ENCODE results near the gene PLXNA4.

- TF ChIP-seq BHLHE40 (IDR thresholded peaks at IDR 0.05; ENCODE audit: borderline replicate concordance), result no peak
- TF ChIP-seq LEF1 (IDR thresholded peaks at IDR 0.05; ENCODE audit: borderline replicate concordance), result no peak
- no peak for TF ChIP-seq SP1 (IDR thresholded peaks at IDR 0.05)
- no peak for TF ChIP-seq PKNOX1 (IDR thresholded peaks at IDR 0.05)
- TF ChIP-seq ZNF384 (IDR thresholded peaks at IDR 0.05), result no peak
- TF ChIP-seq TARDBP (IDR thresholded peaks at IDR 0.05), result no peak
- TF ChIP-seq CTBP1 (IDR thresholded peaks at IDR 0.05; ENCODE audit: borderline replicate concordance), result no peak
Measured at GRCh38 chr7:132578050-132578370, 1.7 kb upstream of the PLXNA4 start.
